Measurements from ENCODE around the gene RPUSD2.

The RPUSD2 gene

DNA sequence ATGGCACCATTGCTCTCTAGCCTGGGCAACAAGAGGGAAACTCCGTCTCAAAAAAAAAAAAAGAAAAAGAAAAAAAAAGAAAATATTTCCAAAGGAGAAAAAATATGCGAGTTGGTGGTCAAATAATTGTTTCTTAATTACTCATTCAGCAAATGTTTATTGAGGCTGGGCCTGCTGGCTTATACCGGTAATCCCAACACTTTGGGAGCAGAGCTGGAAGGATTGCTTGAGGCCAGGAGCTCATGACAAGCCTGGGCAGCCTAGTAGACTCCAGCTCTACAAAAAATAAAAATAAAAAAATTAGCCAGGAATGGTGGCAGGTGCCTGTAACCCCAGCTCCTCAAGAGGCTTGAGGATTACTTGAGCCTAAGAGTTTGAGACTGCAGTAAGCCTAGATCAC is 29.0 kb downstream of the RPUSD2 start:
- TF ChIP-seq, protein P1, sequence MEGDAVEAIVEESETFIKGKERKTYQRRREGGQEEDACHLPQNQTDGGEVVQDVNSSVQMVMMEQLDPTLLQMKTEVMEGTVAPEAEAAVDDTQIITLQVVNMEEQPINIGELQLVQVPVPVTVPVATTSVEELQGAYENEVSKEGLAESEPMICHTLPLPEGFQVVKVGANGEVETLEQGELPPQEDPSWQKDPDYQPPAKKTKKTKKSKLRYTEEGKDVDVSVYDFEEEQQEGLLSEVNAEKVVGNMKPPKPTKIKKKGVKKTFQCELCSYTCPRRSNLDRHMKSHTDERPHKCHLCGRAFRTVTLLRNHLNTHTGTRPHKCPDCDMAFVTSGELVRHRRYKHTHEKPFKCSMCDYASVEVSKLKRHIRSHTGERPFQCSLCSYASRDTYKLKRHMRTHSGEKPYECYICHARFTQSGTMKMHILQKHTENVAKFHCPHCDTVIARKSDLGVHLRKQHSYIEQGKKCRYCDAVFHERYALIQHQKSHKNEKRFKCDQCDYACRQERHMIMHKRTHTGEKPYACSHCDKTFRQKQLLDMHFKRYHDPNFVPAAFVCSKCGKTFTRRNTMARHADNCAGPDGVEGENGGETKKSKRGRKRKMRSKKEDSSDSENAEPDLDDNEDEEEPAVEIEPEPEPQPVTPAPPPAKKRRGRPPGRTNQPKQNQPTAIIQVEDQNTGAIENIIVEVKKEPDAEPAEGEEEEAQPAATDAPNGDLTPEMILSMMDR (IDR thresholded peaks at IDR 0.05; ENCODE audit: control extremely low read depth, extremely low read depth, low read depth, missing control alignments) = no peak
- DNase-seq (ENCODE audit: extremely low spot score) = no peak
- CTCF ChIA-PET = interaction anchor here (4.8 kb wide), 1 partner anchor 9 kb away, joined by 32 read pairs; no protein-coding TSS in a partner anchor
- POLR2A ChIA-PET = no interaction called here

DNA sequence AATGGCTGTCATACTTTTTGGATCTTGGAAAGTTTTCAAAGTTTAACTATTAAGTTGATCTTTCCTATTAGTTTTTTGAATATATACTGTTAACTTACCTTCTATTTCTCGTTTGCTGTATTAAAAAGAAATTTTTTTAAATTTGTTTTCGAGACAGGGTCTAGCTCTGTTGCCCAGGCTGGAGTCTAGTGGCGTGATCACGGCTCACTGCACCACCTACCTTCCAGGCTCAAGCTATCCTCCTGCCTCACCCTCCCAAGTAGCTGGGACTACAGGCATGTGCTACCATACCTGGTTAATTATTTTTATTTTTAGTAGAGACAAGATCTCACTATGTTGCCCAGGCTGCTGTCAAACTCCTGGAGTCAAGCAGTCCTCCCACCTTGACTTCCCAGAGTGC is 29.6 kb downstream of the RPUSD2 start:
- POLR2A ChIA-PET = no interaction called here
- TF ChIP-seq, protein P1 (IDR thresholded peaks at IDR 0.05; ENCODE audit: control extremely low read depth, extremely low read depth, low read depth, missing control alignments) = no peak
- CTCF ChIA-PET = interaction anchor here (1.2 to 4.8 kb wide), 2 partner anchors 9 to 184 kb away, joined by 3 to 32 read pairs; no protein-coding TSS in a partner anchor
- DNase-seq (ENCODE audit: extremely low spot score) = no peak

DNA sequence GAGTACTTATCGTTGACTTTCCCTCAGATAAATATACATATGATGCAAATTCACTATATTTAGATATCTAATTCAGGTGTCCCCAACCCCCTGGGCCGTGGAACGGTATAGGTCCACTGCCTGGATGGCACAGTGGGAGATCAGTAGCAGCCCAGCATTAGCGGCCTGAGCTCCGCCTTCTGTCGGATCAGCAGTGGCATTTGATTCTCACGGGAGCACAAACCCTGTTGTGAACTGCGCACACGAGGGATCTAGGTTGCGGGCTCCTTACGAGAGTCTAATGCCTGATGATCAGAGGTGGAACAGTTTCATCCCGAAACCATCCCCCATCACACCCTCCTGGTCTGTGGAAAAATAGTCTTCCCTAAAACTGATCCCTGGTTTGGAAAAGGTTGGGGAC is 31.9 kb downstream of the RPUSD2 start:
- TF ChIP-seq, protein P1 (IDR thresholded peaks at IDR 0.05; ENCODE audit: control extremely low read depth, extremely low read depth, low read depth, missing control alignments) = no peak
- DNase-seq (ENCODE audit: extremely low spot score) = no peak
- CTCF ChIA-PET = interaction anchor here (0.8 to 4.8 kb wide), 6 partner anchors 8 to 34 kb away, joined by 3 to 32 read pairs (median 4); no protein-coding TSS in a partner anchor
- POLR2A ChIA-PET = no interaction called here

DNA sequence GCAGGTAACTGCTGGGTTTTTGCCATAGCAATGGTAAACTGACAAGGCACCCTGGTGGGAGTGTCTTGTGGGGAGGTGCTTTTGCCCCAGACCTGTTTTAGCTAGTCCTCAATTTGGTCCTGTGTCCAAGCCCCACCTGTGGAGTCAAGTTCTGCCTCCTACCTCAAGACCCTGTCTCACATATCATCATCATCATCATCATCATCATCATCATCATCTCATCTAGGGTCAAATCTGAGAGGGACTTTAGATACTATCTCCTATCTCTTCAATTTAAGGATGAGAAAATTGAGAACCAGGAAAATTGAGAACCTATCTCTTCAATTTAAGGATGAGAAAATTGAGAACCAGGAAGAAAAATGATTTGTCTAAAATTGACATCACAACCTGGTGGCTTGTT is 34.8 kb downstream of the RPUSD2 start:
- POLR2A ChIA-PET = no interaction called here
- DNase-seq (ENCODE audit: extremely low spot score) = no peak
- CTCF ChIA-PET = interaction anchor here (1.4 to 6.2 kb wide), 4 partner anchors 11 to 84 kb away, joined by 3 to 25 read pairs (median 4); partner anchors contain the start of gene KNL1
- TF ChIP-seq, protein P1 (IDR thresholded peaks at IDR 0.05; ENCODE audit: control extremely low read depth, extremely low read depth, low read depth, missing control alignments) = no peak

DNA sequence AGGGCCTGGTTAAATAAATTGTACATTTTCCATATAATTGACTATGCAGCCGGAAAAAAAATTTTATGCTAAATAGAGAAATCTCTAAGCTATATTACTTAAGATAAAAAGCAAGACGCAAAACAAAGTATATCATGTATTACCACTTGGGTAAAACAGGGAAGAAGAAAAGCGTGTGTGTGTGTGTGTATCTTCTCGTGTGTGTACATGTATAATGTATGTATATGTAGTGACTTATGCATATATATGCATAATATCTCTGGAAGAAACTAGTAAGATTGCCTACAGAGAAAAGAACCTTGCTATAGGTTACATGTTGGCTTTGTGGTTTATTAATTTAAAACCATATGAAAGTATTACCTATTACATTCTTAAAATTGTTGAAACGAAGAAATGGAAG is 44.0 kb downstream of the RPUSD2 start:
- TF ChIP-seq, protein P1 (IDR thresholded peaks at IDR 0.05; ENCODE audit: control extremely low read depth, extremely low read depth, low read depth, missing control alignments) = no peak
- no peak for DNase-seq (ENCODE audit: extremely low spot score)
- ChIA-PET POLR2A (no interaction called here), CTCF (no interaction called here)

DNA sequence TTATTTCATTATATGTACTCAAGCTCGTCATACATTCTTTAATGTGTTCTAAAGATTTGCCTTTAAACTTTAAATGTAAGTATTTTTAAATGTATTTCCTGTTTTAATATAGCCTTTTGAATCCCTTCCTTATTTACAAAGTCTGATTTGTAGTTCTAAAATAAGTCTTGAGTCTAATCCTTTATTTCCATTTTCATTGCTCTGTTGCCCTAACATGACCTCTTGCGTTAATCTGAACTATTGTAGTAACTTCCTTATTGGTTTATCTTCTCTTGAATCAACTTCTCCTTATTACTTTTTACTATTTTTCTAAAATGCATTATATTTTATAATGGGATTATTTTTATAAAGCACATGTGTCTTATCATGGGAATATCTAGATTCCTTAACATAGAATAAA is 48.9 kb downstream of the RPUSD2 start:
- ChIA-PET CTCF (no interaction called here), POLR2A (no interaction called here)
- TF ChIP-seq, protein P1 (IDR thresholded peaks at IDR 0.05; ENCODE audit: control extremely low read depth, extremely low read depth, low read depth, missing control alignments) = no peak
- DNase-seq (ENCODE audit: extremely low spot score) = no peak

DNA sequence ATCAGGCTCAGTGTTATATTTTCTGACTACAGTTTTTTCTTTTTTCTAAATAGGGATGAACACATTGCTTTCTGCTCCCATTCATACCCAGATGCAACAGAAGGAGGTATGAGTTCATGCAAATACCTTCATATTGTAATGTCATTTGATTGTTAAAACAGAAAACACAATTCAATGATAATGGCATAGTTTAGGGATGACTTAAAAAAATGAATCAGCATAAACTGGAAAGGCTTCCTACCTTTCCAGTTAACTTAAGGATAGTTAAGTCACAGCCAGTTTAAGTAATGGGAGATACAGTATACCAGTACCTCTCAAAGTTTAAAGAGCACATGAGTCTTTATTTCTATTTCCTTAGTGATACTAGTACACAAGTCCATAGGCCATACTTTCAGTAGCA is 49.8 kb downstream of the RPUSD2 start:
- POLR2A ChIA-PET = no interaction called here
- no peak for DNase-seq (ENCODE audit: extremely low spot score)
- CTCF ChIA-PET = no interaction called here

More for the DNA sequence above, 49.8 kb downstream of the RPUSD2 start:
- TF ChIP-seq, protein P1 (IDR thresholded peaks at IDR 0.05; ENCODE audit: control extremely low read depth, extremely low read depth, low read depth, missing control alignments) = no peak
